ENCODE measurements around the gene CDT1. TPM values are rescaled to one million over a fixed set of nuclear protein-coding genes. Genes with fewer than 3 reads are reported as not detected.

Gene CDT1
- polyA plus RNA-seq, 1 of the 3 experiments (the other 2 are of a cell fraction) = 6.1 TPM

- 70% methylated on average over 20 of the region's 23 CpGs for WGBS (ENCODE audit: low lambda C conversion rate)
- Histone ChIP-seq H4K20me1 (ENCODE audit: insufficient read depth) (peaks cover 95% of the 10 kb centered on the region), H3K36me3 (replicated peaks in 1 of 2; ENCODE audit: control insufficient read depth in 1 of 2, insufficient read depth in 2 of 2, low read length in 1 of 2) (peaks cover 0 to 5% of the 10 kb centered on the region in 2 experiments), H3K4me1 (ENCODE audit: control insufficient read depth in 1 of 2, insufficient read depth in 2 of 2, low read depth in 1 of 2, low read length in 1 of 2) (peaks cover 11 to 12% of the 10 kb centered on the region in 2 experiments; a peak in 2 of 4 replicates), H3K9me2 (no peaks in the 10 kb centered on the region), H3F3A (replicated peaks; ENCODE audit: insufficient read depth) (peaks cover 11% of the 10 kb centered on the region), H2AFZ (ENCODE audit: low read depth) (no peak overlapping the region), H3K79me2 (ENCODE audit: insufficient read depth) (peaks cover 94% of the 10 kb centered on the region), H3K27ac (ENCODE audit: low read depth in 2 of 2, low read length in 1 of 2) (peak overlapping the region in 1 of 2 experiments; percentile 65; a peak in 2 of 4 replicates), H3K4me2 (peak overlapping the region; percentile 61), H3K27me3 (ENCODE audit: insufficient read depth) (no peaks in the 10 kb centered on the region), H3K9me3 (no peaks in the 10 kb centered on the region), H3K9ac (no peak overlapping the region; the same call in 1 of the 2 replicates), H3K4me3 (ENCODE audit: low read depth in 2 of 2, low read length in 1 of 2) (no peak overlapping the region)
- ChIA-PET CTCF (interaction anchor here (0.6 to 30.9 kb wide), 22 partner anchors 12 to 460 kb away, joined by 3 to 540 read pairs (median 3); partner anchors contain the start of genes GALNS, PIEZO1 and TRAPPC2L), POLR2A (no interaction called here)
- no peak for TF ChIP-seq FOXJ3 (CRISPR knock-in tag; IDR thresholded peaks at IDR 0.05)
- TF ChIP-seq POLR2AphosphoS5 (IDR thresholded peaks at IDR 0.05; ENCODE audit: low read depth, low read length) = no peak
- TF ChIP-seq, protein P1, sequence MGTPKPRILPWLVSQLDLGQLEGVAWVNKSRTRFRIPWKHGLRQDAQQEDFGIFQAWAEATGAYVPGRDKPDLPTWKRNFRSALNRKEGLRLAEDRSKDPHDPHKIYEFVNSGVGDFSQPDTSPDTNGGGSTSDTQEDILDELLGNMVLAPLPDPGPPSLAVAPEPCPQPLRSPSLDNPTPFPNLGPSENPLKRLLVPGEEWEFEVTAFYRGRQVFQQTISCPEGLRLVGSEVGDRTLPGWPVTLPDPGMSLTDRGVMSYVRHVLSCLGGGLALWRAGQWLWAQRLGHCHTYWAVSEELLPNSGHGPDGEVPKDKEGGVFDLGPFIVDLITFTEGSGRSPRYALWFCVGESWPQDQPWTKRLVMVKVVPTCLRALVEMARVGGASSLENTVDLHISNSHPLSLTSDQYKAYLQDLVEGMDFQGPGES (IDR thresholded peaks at IDR 0.05; ENCODE audit: low read depth, low read length) = no peak
- no peak for TF ChIP-seq RCOR1 (IDR thresholded peaks at IDR 0.05; ENCODE audit: low read length)
- no peak for TF ChIP-seq SIN3A (IDR thresholded peaks at IDR 0.05; ENCODE audit: borderline replicate concordance, low read depth, low read length)
- TF ChIP-seq SMC3 (IDR thresholded peaks at IDR 0.05; ENCODE audit: low read depth, low read length) = no peak
- TF ChIP-seq NRF1 (IDR thresholded peaks at IDR 0.05; ENCODE audit: low read depth, low read length) = no peak
- TF ChIP-seq REST (IDR thresholded peaks at IDR 0.05; ENCODE audit: low read depth, low read length) = no peak
- no peak for TF ChIP-seq RFX5 (IDR thresholded peaks at IDR 0.05; ENCODE audit: low read length)
- TF ChIP-seq EZH2phosphoT487 (IDR thresholded peaks at IDR 0.05; ENCODE audit: borderline replicate concordance, low read depth) = no peak
- TF ChIP-seq NFIC (IDR thresholded peaks at IDR 0.05; ENCODE audit: borderline replicate concordance) = no peak
- TF ChIP-seq FOSL2 (IDR thresholded peaks at IDR 0.05; ENCODE audit: borderline replicate concordance, low read depth) = no peak
- DNase-seq = no peak
Observed at GRCh38 chr16:88755745-88756443, 47.7 kb upstream of the CDT1 start.

Data from SK-N-SH (cell line).